NCI-H82 (cell line): ENCODE results near the gene SLC26A8.
"Not testable (repeated sequence)": the region's sequence is repeated elsewhere in the genome, so short reads cannot be mapped to it uniquely, and the experiment has no call there.

Experiments
- DNase-seq: peaks from one replicate; lab custom pipeline; 2025; lab: John Stamatoyannopoulos, UW

SLC26A8 gene

GRCh38 chr6:35941170-35941569 lies 83.3 kb downstream of the SLC26A8 start:
- not testable (repeated sequence) for DNase-seq

- DNase-seq = not testable (repeated sequence)
Observed at GRCh38 chr6:35940014-35940413, 84.4 kb downstream of the SLC26A8 start.

GRCh38 chr6:35939259-35939658 lies 85.2 kb downstream of the SLC26A8 start:
- DNase-seq = not testable (repeated sequence)

DNA sequence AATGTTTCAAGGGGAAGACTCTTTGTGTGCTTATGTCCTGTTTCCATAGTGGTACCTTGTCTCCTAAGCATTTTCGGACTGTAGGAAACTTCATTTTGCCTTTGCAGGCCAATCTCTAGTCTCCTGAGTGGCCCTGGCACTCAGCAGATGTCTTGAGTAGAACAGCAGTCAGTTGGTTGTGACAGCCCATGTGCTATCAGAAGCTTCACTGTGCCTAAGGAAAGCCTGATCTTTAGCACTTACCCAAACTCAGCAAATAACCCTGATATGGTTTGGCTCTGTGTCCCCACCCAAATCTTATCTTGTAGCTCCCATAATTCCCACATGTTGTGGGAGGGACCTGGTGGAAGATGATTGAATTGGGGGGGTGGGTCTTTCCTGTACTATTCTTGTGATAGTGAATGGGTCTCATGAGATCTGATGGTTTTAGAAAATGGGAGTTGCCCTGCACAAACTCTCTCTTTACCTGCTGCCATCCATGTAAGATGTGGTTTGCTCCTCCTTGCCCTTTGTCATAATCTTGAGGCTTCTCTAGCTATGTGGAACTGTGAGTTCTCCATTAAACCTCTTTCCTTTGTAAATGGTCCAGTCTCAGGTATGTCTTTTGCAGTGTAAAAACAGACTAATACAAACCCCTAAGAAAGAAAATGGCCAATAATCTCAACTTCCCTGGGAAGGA lies 87.6 kb downstream of the SLC26A8 start:
- DNase-seq = no peak

DNA sequence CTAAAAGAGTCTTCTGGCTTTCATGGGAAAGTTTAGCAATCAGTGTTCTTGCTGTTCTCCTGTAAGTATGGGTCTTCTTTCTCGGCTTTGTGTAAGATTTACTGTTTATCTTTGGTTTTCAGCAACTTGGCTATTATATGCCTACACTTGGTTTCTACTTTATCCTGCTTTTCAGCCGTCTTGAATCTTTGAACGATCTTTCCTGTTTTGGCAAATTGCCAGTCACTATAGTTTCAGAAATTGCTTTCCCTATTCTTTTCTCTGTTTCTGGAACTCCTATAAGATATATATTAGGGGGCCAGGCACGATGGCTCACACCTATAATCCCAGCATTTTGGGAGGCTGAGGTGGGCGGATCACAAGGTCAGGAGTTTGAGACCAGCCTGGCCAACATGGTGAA lies 89.0 kb downstream of the SLC26A8 start:
- DNase-seq = no peak

- DNase-seq = no peak
Observed at GRCh38 chr6:35933844-35934243, 90.6 kb downstream of the SLC26A8 start.

DNA sequence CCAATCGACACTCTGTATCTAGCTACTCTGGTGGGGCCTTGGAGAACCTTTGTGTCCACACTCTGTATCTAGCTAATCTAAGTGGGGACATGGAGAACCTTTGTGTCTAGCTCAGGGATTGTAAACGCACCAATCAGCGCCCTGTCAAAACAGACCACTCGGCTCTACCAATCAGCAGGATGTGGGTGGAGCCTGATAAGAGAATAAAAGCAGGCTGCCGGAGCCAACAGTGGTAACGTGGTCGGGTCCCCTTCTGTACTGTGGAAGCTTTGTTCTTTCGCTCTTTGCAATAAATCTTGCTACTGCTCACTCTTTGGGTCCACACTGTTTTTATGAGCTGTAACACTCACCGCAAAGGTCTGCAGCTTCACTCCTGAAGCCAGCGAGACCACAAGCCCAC lies 92.6 kb downstream of the SLC26A8 start:
- not testable (repeated sequence) for DNase-seq

DNA sequence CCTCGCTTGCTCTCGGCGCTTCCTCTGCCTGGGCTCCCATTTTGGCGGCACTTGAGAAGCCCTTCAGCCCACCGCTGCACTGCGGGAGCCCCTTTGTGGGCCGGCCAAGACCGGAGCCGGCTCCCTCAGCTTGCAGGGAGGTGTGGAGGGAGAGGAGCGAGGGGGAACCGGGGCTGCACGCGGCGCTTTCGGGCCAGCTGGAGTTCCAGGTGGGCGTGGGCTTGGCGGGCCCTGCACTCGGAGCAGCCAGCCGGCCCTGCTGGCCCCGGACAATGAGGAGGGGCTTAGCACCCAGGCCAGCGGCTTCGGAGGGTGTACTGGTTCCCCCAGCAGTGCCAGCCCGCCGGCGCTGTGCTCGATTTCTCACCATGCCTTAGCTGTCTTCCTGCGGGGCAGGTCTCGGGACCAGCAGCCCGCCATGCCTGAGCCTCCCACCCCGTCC lies 93.3 kb downstream of the SLC26A8 start:
- DNase-seq = no peak

DNA sequence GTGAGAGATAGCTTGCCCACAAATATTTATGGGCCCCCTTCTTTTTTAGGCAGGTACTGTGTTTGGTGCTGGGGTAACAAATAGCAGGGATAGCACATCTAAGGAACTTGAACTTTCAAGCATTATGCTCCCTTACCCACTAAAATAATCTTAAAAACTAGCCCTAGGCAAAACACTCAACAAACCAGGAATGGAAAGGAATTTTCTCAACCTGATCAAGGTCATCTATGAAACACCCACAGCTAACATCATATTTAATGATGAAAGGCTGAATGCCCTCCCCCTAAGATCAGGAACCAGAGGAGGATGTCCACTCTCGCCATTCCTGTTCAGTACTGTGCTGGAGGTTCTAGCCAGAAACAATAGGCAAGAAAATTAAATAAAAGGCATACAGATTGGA lies 94.8 kb downstream of the SLC26A8 start:
- DNase-seq = no peak

DNA sequence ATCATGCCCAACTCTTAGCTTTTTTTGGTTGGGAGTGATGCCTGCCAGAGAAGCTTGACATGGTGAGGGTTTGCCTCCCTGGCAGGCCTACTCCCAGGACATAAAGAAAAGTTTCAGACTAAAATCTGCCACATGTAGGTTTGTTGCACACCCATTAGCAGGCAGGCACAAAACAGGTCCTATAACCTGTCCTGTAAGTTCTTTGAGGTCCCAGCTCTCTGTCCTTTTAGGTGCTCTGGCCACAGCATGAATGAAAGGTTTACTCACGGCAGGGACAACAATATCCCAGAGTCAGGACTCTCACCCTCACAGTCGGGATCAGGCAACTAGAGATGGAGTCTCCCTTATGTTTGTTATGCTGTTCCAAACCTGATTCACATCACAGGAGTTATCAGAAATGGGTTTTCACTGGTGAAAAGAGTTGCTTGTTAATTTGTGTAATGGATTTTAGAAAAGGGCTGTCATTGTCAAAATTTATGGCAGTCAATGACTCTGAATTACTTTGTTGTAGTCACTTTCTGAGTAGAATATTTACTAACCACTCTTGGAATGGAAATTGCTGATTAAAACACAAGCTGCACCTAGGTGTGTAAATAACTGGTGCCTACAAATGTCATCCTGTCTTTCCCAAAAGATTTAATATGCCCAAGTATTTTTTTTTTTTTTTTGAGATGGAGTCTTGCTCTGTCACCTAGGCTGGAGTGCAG lies 97.8 kb downstream of the SLC26A8 start:
- DNase-seq = no peak

DNA sequence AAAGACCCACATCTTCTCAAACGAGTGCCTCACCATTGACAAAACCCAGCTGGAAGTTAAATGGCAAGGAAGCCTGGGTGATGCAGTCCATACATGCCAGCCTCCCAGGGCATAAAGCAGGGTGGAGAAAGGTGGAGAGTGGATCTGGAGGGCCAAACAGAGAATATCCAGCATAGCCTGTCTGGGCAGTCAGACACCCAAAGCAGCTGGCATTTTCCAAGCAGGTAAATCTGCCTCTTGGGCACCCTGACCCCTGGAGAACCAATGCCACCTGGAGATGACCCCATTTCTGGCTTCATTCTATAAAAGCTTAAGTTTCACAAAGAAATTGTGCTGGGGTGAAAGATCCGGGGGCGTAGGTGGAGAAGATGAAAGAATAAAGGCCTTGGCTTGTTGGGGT lies 98.5 kb downstream of the SLC26A8 start:
- DNase-seq = no peak

GRCh38 chr6:35924146-35924545 lies 100.3 kb downstream of the SLC26A8 start:
- no peak for DNase-seq

DNA sequence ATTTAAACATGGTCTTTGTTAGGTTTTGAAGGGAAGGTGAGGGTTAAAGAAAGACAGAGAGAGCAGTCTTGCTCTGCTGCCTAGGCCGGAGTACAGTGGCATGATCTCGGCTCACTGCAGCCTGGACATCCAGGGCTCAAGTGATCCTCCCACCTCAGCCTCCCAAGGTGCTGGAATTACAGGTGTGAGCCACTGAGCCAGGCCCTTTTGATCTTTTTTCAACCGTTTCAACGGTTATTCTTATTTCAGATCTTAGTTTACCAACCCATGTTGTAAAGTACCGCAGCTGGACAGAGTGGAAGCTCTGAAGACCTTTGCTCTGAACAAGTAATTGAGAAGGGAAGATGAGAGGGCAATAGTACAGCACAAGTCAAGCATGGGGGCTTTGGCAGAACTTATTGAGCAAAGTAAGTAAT lies 102.3 kb downstream of the SLC26A8 start:
- no peak for DNase-seq

GRCh38 chr6:35920793-35921732 lies 103.4 kb downstream of the SLC26A8 start, which contains the start of gene SRPK1:
SRPK1 (minus strand) TSS chr6:35921098; CDS start chr6:35921056, 42 bp downstream.
- peak; percentile 95 for DNase-seq

DNA sequence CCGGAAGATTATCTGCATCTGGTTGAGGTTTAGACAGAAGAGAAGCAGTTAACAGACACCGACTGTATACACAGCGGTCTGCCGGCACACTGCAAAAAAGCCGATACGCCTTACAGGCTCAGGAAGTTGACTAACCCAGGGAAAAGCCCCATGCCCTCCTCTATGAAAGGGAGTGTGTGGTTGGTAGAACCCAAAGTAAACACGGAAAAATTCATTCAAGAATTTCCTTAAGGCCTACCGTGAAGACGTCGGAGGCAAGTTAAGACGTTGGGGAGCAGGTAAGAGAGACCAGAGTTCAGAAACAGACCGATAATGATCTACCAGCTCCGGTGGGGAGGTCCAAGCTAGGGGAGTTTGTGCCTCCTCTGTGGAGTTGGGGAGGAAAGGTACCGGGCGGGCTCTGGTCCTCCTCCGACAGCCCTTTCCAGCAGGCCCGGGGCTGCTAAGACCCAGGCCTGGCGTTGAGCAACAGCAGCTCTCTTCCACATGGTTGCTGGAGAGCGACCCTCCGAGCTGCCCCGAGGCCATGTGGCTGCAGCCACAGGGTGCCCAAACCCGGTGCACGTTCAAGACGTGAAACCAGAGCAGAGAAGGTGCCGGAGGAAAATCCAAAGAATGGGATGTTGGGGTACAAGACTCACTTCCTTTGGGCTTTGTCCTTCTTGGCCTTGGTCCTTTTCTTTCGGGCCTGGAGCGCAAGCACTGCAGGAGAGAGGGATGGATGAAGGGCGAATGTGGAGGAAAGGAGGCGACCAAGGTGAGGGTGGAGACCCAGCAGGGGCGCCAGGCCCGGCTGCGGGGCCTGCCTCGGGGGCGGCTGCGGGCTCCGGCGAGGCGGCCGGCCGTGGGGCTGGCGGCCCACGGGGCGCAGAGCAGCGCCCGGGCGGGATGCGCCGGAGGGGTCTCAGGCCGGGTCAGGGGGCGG lies 104.4 kb downstream of the SLC26A8 start:
- peak; percentile 55 for DNase-seq

GRCh38 chr6:35919085-35919826 lies 105.2 kb downstream of the SLC26A8 start:
- peak; percentile 46 for DNase-seq

DNA sequence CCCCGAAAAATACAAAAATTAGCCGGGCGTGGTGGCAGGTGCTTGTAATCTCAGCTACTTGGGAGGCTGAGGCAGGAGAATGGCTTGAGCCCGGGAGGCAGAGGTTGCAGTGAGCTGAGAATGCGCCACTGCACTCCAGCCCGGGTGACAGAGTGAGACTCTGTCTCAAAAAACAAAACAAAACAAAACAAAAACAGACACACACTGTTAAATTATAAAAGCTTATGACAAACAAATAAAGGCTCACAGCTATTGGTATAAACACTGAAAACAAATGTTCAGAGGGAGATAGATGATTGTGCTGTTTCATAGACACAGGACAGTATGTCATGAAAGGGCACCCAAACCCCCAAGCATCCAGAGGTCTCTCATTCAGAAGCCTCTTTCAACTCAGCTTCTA lies 107.5 kb downstream of the SLC26A8 start:
- DNase-seq = not testable (repeated sequence)

GRCh38 chr6:35916056-35916455 lies 108.4 kb downstream of the SLC26A8 start:
- DNase-seq = no peak

DNA sequence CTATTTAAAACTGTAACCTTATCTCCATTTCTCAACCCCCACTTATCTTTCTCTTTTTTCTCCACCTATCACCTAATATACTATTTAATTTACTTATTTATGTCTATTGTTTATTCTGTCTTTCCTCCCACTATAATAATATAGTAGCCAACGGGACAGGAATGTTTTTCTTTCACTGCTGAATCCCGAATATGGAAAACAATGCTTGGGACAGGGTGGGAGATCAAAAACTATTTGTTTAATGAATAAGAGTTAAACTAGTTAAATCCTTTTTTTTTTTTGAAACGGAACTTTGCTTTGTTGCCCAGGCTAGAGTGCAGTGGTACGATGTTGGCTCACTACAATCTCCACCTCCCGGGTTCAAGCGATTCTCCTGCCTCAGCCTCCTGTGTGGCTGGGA lies 109.9 kb downstream of the SLC26A8 start:
- no peak for DNase-seq

GRCh38 chr6:35911871-35912653 lies 112.4 kb downstream of the SLC26A8 start:
- no peak for DNase-seq
